Neural cell (in vitro differentiated cells): ENCODE results near the gene PIK3R6. TPM values are rescaled to one million over a fixed set of nuclear protein-coding genes. Genes with fewer than 3 reads are reported as not detected.

ENCODE experiments used
- H2AFZ ChIP-seq: fragments of 200-600, 300-800 bp; sonication (generic), shearing (Covaris generic); 2 replicates; pipeline ENCODE4 v1.6.0; 2014; ENCODE audit warnings: low read depth, mild to moderate bottlenecking, antibody characterized with exemption, low read length, moderate library complexity
- H3F3A ChIP-seq: fragments of 200-600 bp; shearing (Covaris generic); 2 replicates; pipeline ENCODE4 v1.6.1; 2016; ENCODE audit warnings: mild to moderate bottlenecking, moderate library complexity, mixed read lengths, antibody characterized with exemption, low read length; ENCODE audit not compliant: insufficient read depth, poor library complexity, severe bottlenecking
- H3K27ac ChIP-seq: fragments of 200-600, 300-800 bp; sonication (generic), shearing (Covaris generic); 2 replicates; pipeline ENCODE4 v1.5.1; 2014; ENCODE audit warnings: mild to moderate bottlenecking, low read length, moderate library complexity
- H3K27me3 ChIP-seq: fragments of 300-800, 200-600 bp; sonication (generic), shearing (Covaris generic); 2 replicates; pipeline ENCODE4 v1.6.0; 2014; ENCODE audit warnings: mild to moderate bottlenecking, low read depth, low read length, moderate library complexity; ENCODE audit not compliant: insufficient read depth
- H3K36me3 ChIP-seq: fragments of 300-800, 200-600 bp; sonication (generic), shearing (Covaris generic); 2 replicates; pipeline ENCODE4 v1.5.1; 2014; ENCODE audit warnings: mild to moderate bottlenecking, antibody characterized with exemption, low read length, moderate library complexity; ENCODE audit not compliant: insufficient read depth
- H3K4me2 ChIP-seq: fragments of 300-800, 200-600 bp; sonication (generic), shearing (Covaris generic); 2 replicates; pipeline ENCODE4 v1.6.0; 2014; ENCODE audit warnings: mild to moderate bottlenecking, low read length
- H3K4me3 ChIP-seq: fragments of 300-800, 200-600 bp; sonication (generic), shearing (Covaris generic); 2 replicates; pipeline ENCODE4 v1.5.1; 2014; ENCODE audit warnings: mild to moderate bottlenecking, low read length, moderate library complexity
- H3K79me2 ChIP-seq: fragments of 200-600 bp; shearing (Covaris generic); replicated peaks from 2 replicates; pipeline ENCODE4 v1.6.0; 2014; ENCODE audit warnings: mild to moderate bottlenecking, low read length, moderate library complexity; ENCODE audit not compliant: insufficient read depth
- H3K9ac ChIP-seq: fragments of 300-800, 200-600 bp; sonication (generic), shearing (Covaris generic); 2 replicates; pipeline ENCODE4 v1.6.1; 2016; ENCODE audit warnings: mild to moderate bottlenecking, low read length, mixed read lengths
- H3K9me2 ChIP-seq: fragments of 200-600 bp; shearing (Covaris generic); 2 replicates; pipeline ENCODE4 v1.6.1; 2016; ENCODE audit warnings: mild to moderate bottlenecking, low read length, mixed read lengths; ENCODE audit not compliant: insufficient read depth
- H3K9me3 ChIP-seq: fragments of 200-600, 300-800 bp; sonication (generic), shearing (Covaris generic); 2 replicates; pipeline ENCODE4 v1.6.1; 2016; ENCODE audit warnings: mild to moderate bottlenecking, mixed run types, low read length, moderate library complexity, mixed read lengths
- H4K20me1 ChIP-seq: fragments of 200-600 bp; shearing (Covaris generic); 2 replicates; pipeline ENCODE4 v1.6.1; 2016; ENCODE audit warnings: mild to moderate bottlenecking, mixed run types; ENCODE audit not compliant: insufficient read depth
- EP300 ChIP-seq: fragments of 450-650 bp; conservative IDR thresholded peaks from 2 replicates; pipeline ENCODE4 v1.6.1; 2014; ENCODE audit warnings: antibody characterized with exemption, mild to moderate bottlenecking, moderate library complexity; ENCODE audit not compliant: poor library complexity, severe bottlenecking
- EZH2 ChIP-seq: fragments of 200-600, 300-800 bp; shearing (Covaris generic), sonication (generic); IDR thresholded peaks from 2 replicates; pipeline ENCODE4 v1.6.1; 2014; ENCODE audit warnings: antibody characterized with exemption, low read length, borderline replicate concordance, mild to moderate bottlenecking; ENCODE audit not compliant: insufficient read depth, poor library complexity, severe bottlenecking
- MXI1 ChIP-seq: fragments of 450-650 bp; conservative IDR thresholded peaks from 2 replicates; pipeline ENCODE4 v1.6.1; 2014; ENCODE audit warnings: antibody characterized with exemption, mild to moderate bottlenecking; ENCODE audit not compliant: poor library complexity, severe bottlenecking
- POLR2AphosphoS5 ChIP-seq: IDR thresholded peaks from 2 replicates; pipeline ENCODE4 v1.6.1; 2012
- RAD21 ChIP-seq: fragments of 450-650 bp; conservative IDR thresholded peaks from 2 replicates; pipeline ENCODE4 v1.6.1; 2014; ENCODE audit warnings: antibody characterized with exemption, mild to moderate bottlenecking, moderate library complexity
- SMC3 ChIP-seq: fragments of 450-650 bp; conservative IDR thresholded peaks from 2 replicates; pipeline ENCODE4 v1.6.1; 2014; ENCODE audit warnings: antibody characterized with exemption, mild to moderate bottlenecking, moderate library complexity; ENCODE audit not compliant: poor library complexity
- TAF1 ChIP-seq: IDR thresholded peaks from 2 replicates; pipeline ENCODE4 v1.6.1; 2012; ENCODE audit warnings: low read depth
- polyA plus RNA-seq: library from polyadenylated mRNA; depleted of rRNA; stranded (reverse); fragments of >200 nt; gene quantifications from 2 replicates; pipeline ENCODE4 v1.2.3, GENCODE V29; 2014
- TF ChIP-seq, protein P1 (sequence below): IDR thresholded peaks from 2 replicates; pipeline ENCODE4 v1.6.1; 2012; ENCODE audit warnings: borderline replicate concordance
- TF ChIP-seq, protein P2 (sequence below): fragments of 450-650 bp; IDR thresholded peaks from 2 replicates; pipeline ENCODE4 v1.5.1; 2014; ENCODE audit warnings: antibody characterized with exemption, mild to moderate bottlenecking, moderate library complexity; ENCODE audit not compliant: poor library complexity, severe bottlenecking

The PIK3R6 gene
- polyA plus RNA-seq, 1 donor from 2014 or later, result not detected

DNA sequence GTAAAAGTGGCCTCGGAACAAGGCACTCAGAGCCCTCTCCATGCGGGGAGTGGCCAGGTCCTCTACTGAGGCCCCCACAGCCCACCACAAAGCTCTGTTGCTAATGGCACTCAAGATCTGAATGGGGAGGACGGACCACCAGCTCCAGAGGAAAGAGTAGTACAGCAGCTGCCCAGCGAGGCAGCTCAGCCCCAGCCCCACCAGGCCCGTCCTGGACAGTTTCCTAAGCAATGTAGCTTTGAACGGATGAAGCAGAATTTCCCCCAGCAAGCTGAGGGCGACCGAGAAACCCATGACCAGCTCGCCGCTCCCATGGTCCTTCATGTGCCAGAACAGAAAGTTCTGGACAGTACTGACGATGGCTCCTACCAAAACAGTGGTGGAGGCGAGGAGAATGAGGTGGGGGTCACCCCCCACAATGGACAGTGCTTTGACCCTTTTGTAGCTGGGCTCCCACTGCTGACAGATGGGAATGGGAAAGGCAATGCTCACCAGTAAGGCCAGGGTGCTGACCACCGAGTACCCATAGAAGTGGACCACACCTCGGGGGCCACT lies 69.8 kb downstream of the PIK3R6 start:
- no peak overlapping the region for H3K4me3 ChIP-seq
- H2AFZ ChIP-seq, result no peak overlapping the region
- no peaks in the 10 kb centered on the region for H3K79me2 ChIP-seq
- no peak overlapping the region for H3K9ac ChIP-seq
- no peak overlapping the region for H3K27ac ChIP-seq
- H3F3A ChIP-seq, result no peaks in the 10 kb centered on the region
- H3K36me3 ChIP-seq, result no peaks in the 10 kb centered on the region
- H3K4me2 ChIP-seq, result no peak overlapping the region
- peaks cover 18% of the 10 kb centered on the region for H3K27me3 ChIP-seq
- no peaks in the 10 kb centered on the region for H4K20me1 ChIP-seq
- no peaks in the 10 kb centered on the region for H3K9me3 ChIP-seq
- no peaks in the 10 kb centered on the region for H3K9me2 ChIP-seq
- TF ChIP-seq POLR2AphosphoS5 (no peak), EP300 (no peak), EZH2 (no peak), SMC3 (no peak)
- TF ChIP-seq, protein P1, sequence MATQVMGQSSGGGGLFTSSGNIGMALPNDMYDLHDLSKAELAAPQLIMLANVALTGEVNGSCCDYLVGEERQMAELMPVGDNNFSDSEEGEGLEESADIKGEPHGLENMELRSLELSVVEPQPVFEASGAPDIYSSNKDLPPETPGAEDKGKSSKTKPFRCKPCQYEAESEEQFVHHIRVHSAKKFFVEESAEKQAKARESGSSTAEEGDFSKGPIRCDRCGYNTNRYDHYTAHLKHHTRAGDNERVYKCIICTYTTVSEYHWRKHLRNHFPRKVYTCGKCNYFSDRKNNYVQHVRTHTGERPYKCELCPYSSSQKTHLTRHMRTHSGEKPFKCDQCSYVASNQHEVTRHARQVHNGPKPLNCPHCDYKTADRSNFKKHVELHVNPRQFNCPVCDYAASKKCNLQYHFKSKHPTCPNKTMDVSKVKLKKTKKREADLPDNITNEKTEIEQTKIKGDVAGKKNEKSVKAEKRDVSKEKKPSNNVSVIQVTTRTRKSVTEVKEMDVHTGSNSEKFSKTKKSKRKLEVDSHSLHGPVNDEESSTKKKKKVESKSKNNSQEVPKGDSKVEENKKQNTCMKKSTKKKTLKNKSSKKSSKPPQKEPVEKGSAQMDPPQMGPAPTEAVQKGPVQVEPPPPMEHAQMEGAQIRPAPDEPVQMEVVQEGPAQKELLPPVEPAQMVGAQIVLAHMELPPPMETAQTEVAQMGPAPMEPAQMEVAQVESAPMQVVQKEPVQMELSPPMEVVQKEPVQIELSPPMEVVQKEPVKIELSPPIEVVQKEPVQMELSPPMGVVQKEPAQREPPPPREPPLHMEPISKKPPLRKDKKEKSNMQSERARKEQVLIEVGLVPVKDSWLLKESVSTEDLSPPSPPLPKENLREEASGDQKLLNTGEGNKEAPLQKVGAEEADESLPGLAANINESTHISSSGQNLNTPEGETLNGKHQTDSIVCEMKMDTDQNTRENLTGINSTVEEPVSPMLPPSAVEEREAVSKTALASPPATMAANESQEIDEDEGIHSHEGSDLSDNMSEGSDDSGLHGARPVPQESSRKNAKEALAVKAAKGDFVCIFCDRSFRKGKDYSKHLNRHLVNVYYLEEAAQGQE, result no peak

DNA sequence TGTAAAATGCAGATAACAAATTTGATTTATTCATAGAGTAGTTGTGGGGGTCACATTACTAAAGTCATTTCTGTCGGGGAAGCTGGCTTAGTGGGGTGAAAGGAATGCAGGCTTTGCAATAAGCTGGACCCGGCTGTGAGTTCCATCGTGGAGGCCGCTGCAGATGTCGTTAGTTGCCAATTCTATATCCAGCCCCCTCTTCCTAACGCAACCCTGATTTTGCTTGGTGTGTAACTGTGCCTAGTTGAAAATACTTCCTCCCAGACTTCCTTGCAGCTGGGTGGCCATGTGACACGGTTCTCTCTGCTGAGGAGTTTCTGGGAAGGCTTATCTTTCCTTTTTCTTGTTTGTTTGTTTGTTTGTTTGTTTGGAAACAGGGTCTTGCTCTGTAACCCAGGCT lies 72.8 kb downstream of the PIK3R6 start:
- Histone ChIP-seq H3K4me3 (no peak overlapping the region), H3K79me2 (no peaks in the 10 kb centered on the region), H4K20me1 (no peaks in the 10 kb centered on the region), H3F3A (no peaks in the 10 kb centered on the region), H3K27me3 (peaks cover 13% of the 10 kb centered on the region), H3K36me3 (no peaks in the 10 kb centered on the region), H3K27ac (no peak overlapping the region), H3K4me2 (no peak overlapping the region), H2AFZ (no peak overlapping the region), H3K9ac (no peak overlapping the region), H3K9me3 (peaks cover 6% of the 10 kb centered on the region), H3K9me2 (no peaks in the 10 kb centered on the region)
- TF ChIP-seq EZH2 (no peak), MXI1 (no peak), POLR2AphosphoS5 (no peak), SMC3 (no peak), TAF1 (no peak), EP300 (no peak), RAD21 (no peak)
- TF ChIP-seq, protein P2, sequence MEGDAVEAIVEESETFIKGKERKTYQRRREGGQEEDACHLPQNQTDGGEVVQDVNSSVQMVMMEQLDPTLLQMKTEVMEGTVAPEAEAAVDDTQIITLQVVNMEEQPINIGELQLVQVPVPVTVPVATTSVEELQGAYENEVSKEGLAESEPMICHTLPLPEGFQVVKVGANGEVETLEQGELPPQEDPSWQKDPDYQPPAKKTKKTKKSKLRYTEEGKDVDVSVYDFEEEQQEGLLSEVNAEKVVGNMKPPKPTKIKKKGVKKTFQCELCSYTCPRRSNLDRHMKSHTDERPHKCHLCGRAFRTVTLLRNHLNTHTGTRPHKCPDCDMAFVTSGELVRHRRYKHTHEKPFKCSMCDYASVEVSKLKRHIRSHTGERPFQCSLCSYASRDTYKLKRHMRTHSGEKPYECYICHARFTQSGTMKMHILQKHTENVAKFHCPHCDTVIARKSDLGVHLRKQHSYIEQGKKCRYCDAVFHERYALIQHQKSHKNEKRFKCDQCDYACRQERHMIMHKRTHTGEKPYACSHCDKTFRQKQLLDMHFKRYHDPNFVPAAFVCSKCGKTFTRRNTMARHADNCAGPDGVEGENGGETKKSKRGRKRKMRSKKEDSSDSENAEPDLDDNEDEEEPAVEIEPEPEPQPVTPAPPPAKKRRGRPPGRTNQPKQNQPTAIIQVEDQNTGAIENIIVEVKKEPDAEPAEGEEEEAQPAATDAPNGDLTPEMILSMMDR, result no peak
- TF ChIP-seq, protein P1, result no peak
